Body of pancreas (tissue), 4 donors: ENCODE data around the gene IL37.

Experiments
- CTCF ChIP-seq, 7 experiments: fragments of 450-650 bp in 4 of 7; fragments of 200-600 bp in 3 of 7; sonication (generic) in 3 of 7; IDR thresholded peaks; one replicate each; pipeline ENCODE4 v1.5.1; 2016 to 2019; ENCODE audit warnings: antibody characterized with exemption in 7 of 7
- POLR2A ChIP-seq, 3 donors: fragments of 450-650 bp; IDR thresholded peaks; one replicate each; pipeline ENCODE4 v1.6.1; 2016; ENCODE audit warnings: antibody characterized with exemption in 3 of 3, mild to moderate bottlenecking in 2 of 3

GRCh38 chr2:112958428-112959108, 47.6 kb downstream of the IL37 start:
- TF ChIP-seq CTCF (IDR thresholded peaks at IDR 0.05) (peak; percentile 55 to 79 (median 69)), POLR2A (IDR thresholded peaks at IDR 0.05) (no peak)
